Loucy (cell line): Measurements from ENCODE around the gene SUN2.

Experiments
- EZH2phosphoT487 ChIP-seq: fragments of 200-600 bp; IDR thresholded peaks from 2 replicates; pipeline ENCODE4 v1.6.1; 2018; ENCODE audit warnings: antibody characterized with exemption, mild to moderate bottlenecking, moderate library complexity, borderline replicate concordance
- TF ChIP-seq, protein P1 (sequence below): fragments of 200-600 bp; sonication (generic); conservative IDR thresholded peaks from 2 replicates; pipeline ENCODE4 v1.5.1; 2014; ENCODE audit warnings: mild to moderate bottlenecking, antibody characterized with exemption, low read length

DNA sequence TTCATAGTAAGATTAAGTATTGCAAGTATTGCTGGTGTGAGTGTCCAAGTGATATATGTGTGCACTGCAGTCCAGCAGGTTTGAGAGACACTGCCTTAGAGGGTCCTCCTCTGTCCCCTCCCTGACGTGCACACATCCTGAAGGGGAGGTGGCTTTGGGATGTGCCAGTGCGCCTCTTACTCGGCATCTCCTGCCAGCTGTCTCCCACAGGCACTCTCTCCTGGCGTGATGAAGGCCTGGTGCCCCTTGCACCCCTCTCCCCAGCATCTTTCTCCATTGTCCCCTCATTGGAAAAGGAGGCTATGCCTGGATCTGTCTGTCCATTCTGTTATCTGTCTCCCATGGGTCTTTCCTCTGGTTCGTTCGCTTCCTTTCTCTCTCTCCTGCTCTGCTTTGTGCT lies 25.9 kb downstream of the SUN2 start:
- no peak for TF ChIP-seq EZH2phosphoT487
- TF ChIP-seq, protein P1, sequence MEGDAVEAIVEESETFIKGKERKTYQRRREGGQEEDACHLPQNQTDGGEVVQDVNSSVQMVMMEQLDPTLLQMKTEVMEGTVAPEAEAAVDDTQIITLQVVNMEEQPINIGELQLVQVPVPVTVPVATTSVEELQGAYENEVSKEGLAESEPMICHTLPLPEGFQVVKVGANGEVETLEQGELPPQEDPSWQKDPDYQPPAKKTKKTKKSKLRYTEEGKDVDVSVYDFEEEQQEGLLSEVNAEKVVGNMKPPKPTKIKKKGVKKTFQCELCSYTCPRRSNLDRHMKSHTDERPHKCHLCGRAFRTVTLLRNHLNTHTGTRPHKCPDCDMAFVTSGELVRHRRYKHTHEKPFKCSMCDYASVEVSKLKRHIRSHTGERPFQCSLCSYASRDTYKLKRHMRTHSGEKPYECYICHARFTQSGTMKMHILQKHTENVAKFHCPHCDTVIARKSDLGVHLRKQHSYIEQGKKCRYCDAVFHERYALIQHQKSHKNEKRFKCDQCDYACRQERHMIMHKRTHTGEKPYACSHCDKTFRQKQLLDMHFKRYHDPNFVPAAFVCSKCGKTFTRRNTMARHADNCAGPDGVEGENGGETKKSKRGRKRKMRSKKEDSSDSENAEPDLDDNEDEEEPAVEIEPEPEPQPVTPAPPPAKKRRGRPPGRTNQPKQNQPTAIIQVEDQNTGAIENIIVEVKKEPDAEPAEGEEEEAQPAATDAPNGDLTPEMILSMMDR, result no peak
